GM12873 (cell line): ENCODE results near the gene HIRIP3.

Experiments used
- CTCF ChIP-seq: IDR thresholded peaks from 2 replicates; pipeline ENCODE4 v1.5.1; 2012; ENCODE audit warnings: low read depth, mild to moderate bottlenecking, moderate library complexity, low read length, control low read depth; ENCODE audit not compliant: insufficient read depth; ENCODE audit errors: missing control alignments

The HIRIP3 gene

GRCh38 chr16:29992344-29992967 lies 3.0 kb downstream of the HIRIP3 start:
- no peak for TF ChIP-seq CTCF

- no peak for TF ChIP-seq CTCF
Observed at GRCh38 chr16:29991571-29991904, 3.9 kb downstream of the HIRIP3 start.

GRCh38 chr16:29990883-29991570 lies 4.4 kb downstream of the HIRIP3 start:
- TF ChIP-seq CTCF: no peak

- no peak for TF ChIP-seq CTCF
Observed at GRCh38 chr16:29990034-29990433, 5.4 kb downstream of the HIRIP3 start.

GRCh38 chr16:29989111-29989858 lies 6.1 kb downstream of the HIRIP3 start:
- TF ChIP-seq CTCF: no peak

- no peak for TF ChIP-seq CTCF
Observed at GRCh38 chr16:29988346-29989075, 6.9 kb downstream of the HIRIP3 start.
